A375 (cell line): ENCODE data around the gene KLHL14. TPM values are rescaled to one million over a fixed set of nuclear protein-coding genes. Genes with fewer than 3 reads are reported as not detected.

ENCODE experiments used
- small RNA-seq: library from RNA; depleted of rRNA; stranded (forward); fragments of <200 nt; gene quantifications from one replicate; pipeline ENCODE3, GENCODE V24; 2014
- total RNA-seq: library from RNA; depleted of rRNA; stranded (reverse); fragments of >200 nt; shearing (Covaris generic); gene quantifications from 2 replicates; pipeline ENCODE4 v1.2.3, GENCODE V29; 2014; rRNA removed

KLHL14 gene, protein sequence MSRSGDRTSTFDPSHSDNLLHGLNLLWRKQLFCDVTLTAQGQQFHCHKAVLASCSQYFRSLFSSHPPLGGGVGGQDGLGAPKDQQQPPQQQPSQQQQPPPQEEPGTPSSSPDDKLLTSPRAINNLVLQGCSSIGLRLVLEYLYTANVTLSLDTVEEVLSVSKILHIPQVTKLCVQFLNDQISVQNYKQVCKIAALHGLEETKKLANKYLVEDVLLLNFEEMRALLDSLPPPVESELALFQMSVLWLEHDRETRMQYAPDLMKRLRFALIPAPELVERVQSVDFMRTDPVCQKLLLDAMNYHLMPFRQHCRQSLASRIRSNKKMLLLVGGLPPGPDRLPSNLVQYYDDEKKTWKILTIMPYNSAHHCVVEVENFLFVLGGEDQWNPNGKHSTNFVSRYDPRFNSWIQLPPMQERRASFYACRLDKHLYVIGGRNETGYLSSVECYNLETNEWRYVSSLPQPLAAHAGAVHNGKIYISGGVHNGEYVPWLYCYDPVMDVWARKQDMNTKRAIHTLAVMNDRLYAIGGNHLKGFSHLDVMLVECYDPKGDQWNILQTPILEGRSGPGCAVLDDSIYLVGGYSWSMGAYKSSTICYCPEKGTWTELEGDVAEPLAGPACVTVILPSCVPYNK
- total RNA-seq = 0.03 TPM in 1 of 2 replicates, not detected in the other

DNA sequence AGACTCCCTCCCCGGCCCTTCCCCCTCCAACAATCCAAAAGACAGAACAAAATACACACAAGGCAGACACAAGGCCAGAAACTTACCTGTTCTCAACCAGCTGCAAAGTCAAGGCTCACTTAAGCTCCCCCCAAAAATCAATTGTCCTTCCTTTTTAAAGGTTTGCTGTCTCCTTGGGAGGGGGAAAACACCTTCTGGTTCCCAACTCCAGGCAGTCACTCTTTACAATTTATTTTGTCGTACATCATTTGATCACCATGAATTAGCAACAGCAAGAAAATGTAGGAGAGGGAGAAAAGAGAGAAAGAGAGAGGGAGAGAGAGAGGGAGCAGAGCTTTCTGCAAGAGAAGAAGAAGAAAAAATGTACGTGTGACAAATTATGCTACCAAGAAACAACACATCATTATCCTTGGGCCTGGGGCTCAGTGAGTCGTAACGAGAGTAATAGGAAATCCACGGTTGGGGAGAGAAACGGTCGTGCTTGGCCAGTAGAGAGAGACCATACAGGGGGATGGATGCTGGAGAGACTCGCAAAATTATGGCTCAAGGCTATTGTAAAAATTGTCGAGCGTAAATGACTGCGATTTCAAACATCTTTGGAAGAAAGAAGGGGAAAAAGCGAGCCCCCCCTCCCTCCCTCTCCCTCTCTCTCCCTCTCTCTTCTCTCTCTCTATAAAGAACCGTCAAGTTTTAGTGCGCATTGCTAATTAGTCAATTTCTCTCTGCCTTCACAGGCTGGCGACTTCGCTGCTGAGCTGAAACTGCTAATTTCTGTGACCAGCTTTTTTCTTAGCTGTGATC is at the start of gene KLHL14:
Gene KLHL14, minus strand, starts transcription at position 443 of the 801 bp plus-strand sequence. CDS start 2,432 bp downstream, outside the sequence.

Small RNA genes lying within 50 kb of the gene (small RNA-seq; reads per million reads assigned to genes)
- gene AC012123.2 = not detected
